Cardiac fibroblast (primary cell): Measurements from ENCODE around the gene FAM151A.

Experiments used
- DNase-seq, 2 donors: peaks; one replicate each; pipeline versions ENCODE4 v3.0.0 to v3.0.0-alpha.2; 2010; ENCODE audit warnings: low read depth in 2 of 2
- H3K4me3 ChIP-seq, 2 donors: replicated peaks in 1 of 2; 1 replicate in 1 of 2; 2 replicates in 1 of 2; pipeline ENCODE4 v1.5.1; 2011; ENCODE audit warnings: low read depth in 2 of 2, low read length in 2 of 2, mild to moderate bottlenecking in 2 of 2, moderate library complexity in 1 of 2
- TF ChIP-seq, protein P1 (sequence below): IDR thresholded peaks from one replicate; pipeline ENCODE4 v1.5.1; 2011; ENCODE audit warnings: low read depth, mild to moderate bottlenecking, low read length, inconsistent platforms

The FAM151A gene

DNA sequence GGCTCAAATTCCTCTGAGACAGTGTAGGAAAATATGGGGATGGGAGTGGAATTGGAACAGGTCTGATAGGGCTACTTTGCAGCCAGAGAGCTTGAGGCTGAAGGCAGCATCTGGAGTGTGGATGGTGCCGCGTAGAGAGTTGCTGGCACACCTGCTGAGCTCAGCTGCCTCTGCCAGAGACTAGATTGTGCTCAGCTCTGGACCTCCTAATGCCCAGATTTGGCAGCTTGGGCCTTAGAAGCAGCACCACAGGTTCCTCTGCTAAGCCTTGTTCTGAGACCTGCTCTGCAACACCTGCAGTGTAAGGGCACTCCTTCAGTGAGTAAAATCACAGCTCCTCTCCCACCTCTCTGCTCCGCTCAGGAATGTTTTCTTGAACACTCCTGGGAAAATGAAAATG is 52.0 kb downstream of the FAM151A start:
- H3K4me3 ChIP-seq = no peak overlapping the region
- TF ChIP-seq, protein P1, sequence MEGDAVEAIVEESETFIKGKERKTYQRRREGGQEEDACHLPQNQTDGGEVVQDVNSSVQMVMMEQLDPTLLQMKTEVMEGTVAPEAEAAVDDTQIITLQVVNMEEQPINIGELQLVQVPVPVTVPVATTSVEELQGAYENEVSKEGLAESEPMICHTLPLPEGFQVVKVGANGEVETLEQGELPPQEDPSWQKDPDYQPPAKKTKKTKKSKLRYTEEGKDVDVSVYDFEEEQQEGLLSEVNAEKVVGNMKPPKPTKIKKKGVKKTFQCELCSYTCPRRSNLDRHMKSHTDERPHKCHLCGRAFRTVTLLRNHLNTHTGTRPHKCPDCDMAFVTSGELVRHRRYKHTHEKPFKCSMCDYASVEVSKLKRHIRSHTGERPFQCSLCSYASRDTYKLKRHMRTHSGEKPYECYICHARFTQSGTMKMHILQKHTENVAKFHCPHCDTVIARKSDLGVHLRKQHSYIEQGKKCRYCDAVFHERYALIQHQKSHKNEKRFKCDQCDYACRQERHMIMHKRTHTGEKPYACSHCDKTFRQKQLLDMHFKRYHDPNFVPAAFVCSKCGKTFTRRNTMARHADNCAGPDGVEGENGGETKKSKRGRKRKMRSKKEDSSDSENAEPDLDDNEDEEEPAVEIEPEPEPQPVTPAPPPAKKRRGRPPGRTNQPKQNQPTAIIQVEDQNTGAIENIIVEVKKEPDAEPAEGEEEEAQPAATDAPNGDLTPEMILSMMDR = no peak
- DNase-seq = peak; percentile 25 to 29

DNA sequence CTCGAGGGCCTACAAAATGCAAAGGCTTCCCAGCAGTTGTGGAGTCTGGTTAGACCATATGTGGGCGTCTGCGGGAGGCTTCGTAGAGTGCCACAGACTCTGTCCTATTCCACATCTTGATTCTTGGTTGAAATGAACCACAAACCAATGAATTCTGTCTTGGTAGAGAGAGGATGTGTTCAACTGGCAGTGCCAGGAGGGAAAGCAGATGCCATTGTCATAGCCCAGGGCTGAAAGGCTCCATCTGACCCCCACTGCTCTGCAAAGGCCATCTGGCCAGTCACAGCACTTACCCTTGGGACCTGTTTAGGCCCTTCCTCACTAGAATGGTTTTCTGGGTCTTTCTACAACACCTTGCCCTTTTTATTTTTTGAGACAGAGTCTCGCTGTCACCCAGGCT is 53.2 kb downstream of the FAM151A start:
- H3K4me3 ChIP-seq = no peak overlapping the region
- no peak for DNase-seq
- TF ChIP-seq, protein P1 = no peak

DNA sequence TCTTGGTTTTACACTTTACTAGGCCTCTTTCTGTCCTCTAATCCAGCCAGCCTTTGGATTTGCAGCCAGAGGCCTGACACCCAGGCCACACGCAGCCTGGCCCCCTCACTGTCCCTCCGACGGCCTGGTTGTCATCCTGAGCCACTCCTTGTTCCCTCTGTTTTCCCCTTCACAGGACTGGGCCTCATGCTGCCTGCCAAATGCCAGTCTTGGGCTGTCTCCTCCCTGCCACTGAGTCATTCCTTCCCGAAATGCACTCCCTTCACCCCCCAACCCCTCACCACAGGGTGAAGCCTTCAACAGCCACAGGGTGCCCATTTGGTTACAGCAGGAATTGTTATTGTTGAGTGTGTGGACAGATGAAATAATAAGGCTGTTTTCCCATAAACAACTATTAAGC is 54.0 kb downstream of the FAM151A start:
- no peak overlapping the region for H3K4me3 ChIP-seq
- DNase-seq = peak; percentile 30 to 62
- TF ChIP-seq, protein P1 = no peak

DNA sequence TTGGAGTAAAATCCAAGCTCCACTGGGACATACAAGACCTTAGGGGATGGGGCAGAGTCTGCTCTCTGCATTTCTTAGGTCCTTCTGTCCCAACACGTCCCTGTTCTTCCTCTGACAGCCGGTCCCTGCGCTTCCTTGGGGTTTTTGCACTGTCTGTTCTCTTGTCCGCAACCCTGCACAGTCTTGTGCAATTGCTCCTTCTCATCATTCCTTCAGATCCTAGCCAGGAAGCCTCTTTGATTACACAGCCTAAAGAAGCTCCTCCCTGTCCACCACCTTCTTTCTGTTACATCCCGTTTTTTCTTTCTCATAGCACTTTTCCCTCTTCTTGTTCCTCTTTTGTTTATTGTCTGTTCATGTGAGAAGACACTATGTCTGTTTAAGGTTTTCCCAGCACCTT is 55.4 kb downstream of the FAM151A start:
- TF ChIP-seq, protein P1 = no peak
- DNase-seq = peak; percentile 49 to 57

DNA sequence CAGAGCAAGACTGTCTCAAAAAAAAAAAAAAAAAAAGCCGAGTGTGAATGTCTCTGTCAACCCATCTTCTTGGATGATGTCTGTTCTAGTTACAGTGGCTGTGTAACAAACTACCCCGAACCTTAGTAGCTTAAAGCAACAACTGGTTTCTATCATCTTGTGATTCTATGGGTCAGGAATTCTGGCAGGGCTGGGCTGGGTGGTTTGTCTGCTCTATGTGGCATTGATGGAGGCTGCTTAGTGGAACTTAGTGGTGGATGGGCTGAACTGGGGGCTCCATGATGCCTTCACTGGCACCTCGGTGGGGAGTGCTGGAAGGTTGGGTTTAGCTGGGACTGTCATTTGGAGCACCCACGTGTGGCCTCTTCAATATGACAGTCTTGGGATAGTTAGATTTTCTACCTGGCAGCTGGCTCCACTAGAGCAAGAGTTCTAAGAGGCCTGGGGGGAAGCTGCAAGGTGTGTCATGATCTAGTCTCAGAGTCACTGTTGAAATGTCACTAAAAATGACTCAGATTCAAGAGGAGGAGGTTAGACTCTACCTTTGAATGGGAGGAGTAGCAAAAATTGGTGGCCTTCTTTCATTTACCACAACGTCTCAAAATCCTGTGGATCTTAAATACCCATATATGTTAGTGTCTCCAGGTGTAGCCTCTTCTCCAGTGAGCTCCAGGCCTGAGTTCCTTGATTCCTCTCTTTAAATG is 56.7 kb downstream of the FAM151A start:
- no peak overlapping the region for H3K4me3 ChIP-seq
- DNase-seq = no peak
- TF ChIP-seq, protein P1 = no peak

More for the DNA sequence above, 55.4 kb downstream of the FAM151A start:
- no peak overlapping the region for H3K4me3 ChIP-seq

DNA sequence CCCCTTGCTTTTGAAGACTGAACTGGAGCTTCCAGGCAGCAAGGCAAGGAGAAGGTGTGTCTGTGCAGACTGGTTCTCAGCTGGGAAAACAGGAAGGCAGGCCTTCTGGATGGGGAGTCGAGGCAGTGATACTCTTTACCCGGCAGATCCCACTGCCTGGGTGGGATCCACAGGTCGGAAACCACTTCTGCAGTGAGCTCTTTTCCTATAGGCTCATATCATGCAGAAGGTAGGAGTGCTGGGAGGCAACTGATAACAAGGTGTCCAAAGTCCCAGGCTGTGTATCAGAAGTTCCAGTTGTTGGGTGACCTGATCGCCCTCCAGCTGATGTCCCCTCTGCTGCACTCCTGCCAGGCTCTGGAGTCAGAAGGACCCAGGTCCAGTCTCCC is 58.2 kb downstream of the FAM151A start:
- TF ChIP-seq, protein P1 = no peak
- H3K4me3 ChIP-seq = no peak overlapping the region
- no peak for DNase-seq
